Cardiac septum (tissue), 1 donor: ENCODE measurements around the gene DDX10. TPM values are rescaled to one million over a fixed set of nuclear protein-coding genes. Genes with fewer than 3 reads are reported as not detected.
"Not testable (repeated sequence)": the region's sequence is repeated elsewhere in the genome, so short reads cannot be mapped to it uniquely, and the experiment has no call there.

ENCODE experiments used
- DNase-seq: peaks from one replicate; pipeline ENCODE4 v3.0.0-alpha.2; 2020; ENCODE audit warnings: low spot score
- intact Hi-C: fragments of 100-400 bp; cut with DNase I; formaldehyde crosslinking; loops from one replicate; pipeline ENCODE4 v1.14.0; 2022
- total RNA-seq: library from RNA; stranded (reverse); fragmentation: NEBNext Ultra II Directional; extraction: Animal tissue kit (Norgen Biotek cat#: 25700); gene quantifications from one replicate; pipeline ENCODE4 v1.2.1, GENCODE V29; 2021
- donor health status: DM: no; HTN: no; CAD: no.

The DDX10 gene
- total RNA-seq, 1 donor from 2014 or later: 11.5 TPM

GRCh38 chr11:108754901-108755625, 90.2 kb downstream of the DDX10 start:
- DNase-seq: no peak

GRCh38 chr11:108757630-108758029, 92.8 kb downstream of the DDX10 start:
- no peak for DNase-seq
- intact Hi-C loops: no loop called here

More at GRCh38 chr11:108754901-108755625, 90.2 kb downstream of the DDX10 start:
- intact Hi-C loops: no loop called here

GRCh38 chr11:108758458-108758857, 93.6 kb downstream of the DDX10 start:
- intact Hi-C loops: no loop called here

GRCh38 chr11:108766596-108767173, 101.8 kb downstream of the DDX10 start:
- intact Hi-C loops: no loop called here
- no peak for DNase-seq

More at GRCh38 chr11:108758458-108758857, 93.6 kb downstream of the DDX10 start:
- DNase-seq: no peak

- intact Hi-C loops: no loop called here
- no peak for DNase-seq
These were observed 103.5 kb downstream of the DDX10 start for GRCh38 chr11:108768370-108768769.

GRCh38 chr11:108768964-108769363, 104.1 kb downstream of the DDX10 start:
- intact Hi-C loops: no loop called here
- DNase-seq: no peak

GRCh38 chr11:108774037-108774730, 109.3 kb downstream of the DDX10 start:
- no peak for DNase-seq
- intact Hi-C loops: no loop called here

GRCh38 chr11:108775324-108775723, 110.5 kb downstream of the DDX10 start:
- no peak for DNase-seq
- intact Hi-C loops: no loop called here

GRCh38 chr11:108779147-108779546, 114.3 kb downstream of the DDX10 start:
- DNase-seq, intact Hi-C loops: not testable (repeated sequence)

- intact Hi-C loops: no loop called here
- DNase-seq: no peak
These were observed 115.2 kb downstream of the DDX10 start for GRCh38 chr11:108780119-108780518.

GRCh38 chr11:108781946-108782345, 117.1 kb downstream of the DDX10 start:
- intact Hi-C loops: no loop called here
- DNase-seq: no peak

GRCh38 chr11:108786281-108786990, 121.6 kb downstream of the DDX10 start:
- intact Hi-C loops: loop anchor here (5.0 kb wide), 1 partner anchor 86 kb away; no protein-coding TSS in a partner anchor
- no peak for DNase-seq

GRCh38 chr11:108787105-108787504, 122.2 kb downstream of the DDX10 start:
- intact Hi-C loops: loop anchor here (5.0 kb wide), 1 partner anchor 85 kb away; no protein-coding TSS in a partner anchor
- DNase-seq: no peak

- intact Hi-C loops: loop anchor here (5.0 kb wide), 1 partner anchor 84 kb away; no protein-coding TSS in a partner anchor
These were observed 123.8 kb downstream of the DDX10 start for GRCh38 chr11:108788565-108789199.

GRCh38 chr11:108790501-108791299, 125.8 kb downstream of the DDX10 start:
- no peak for DNase-seq
- intact Hi-C loops: no loop called here

More at GRCh38 chr11:108788565-108789199, 123.8 kb downstream of the DDX10 start:
- no peak for DNase-seq

- intact Hi-C loops: no loop called here
- DNase-seq: no peak
These were observed 128.3 kb downstream of the DDX10 start for GRCh38 chr11:108793138-108793537.

- intact Hi-C loops: no loop called here
- DNase-seq: no peak
These were observed 128.7 kb downstream of the DDX10 start for GRCh38 chr11:108793611-108794010.

- intact Hi-C loops: no loop called here
- DNase-seq: no peak
These were observed 131.7 kb downstream of the DDX10 start for GRCh38 chr11:108796551-108796950.
